Measurements from ENCODE around the gene CD200R1.

- TF ChIP-seq, protein P1, sequence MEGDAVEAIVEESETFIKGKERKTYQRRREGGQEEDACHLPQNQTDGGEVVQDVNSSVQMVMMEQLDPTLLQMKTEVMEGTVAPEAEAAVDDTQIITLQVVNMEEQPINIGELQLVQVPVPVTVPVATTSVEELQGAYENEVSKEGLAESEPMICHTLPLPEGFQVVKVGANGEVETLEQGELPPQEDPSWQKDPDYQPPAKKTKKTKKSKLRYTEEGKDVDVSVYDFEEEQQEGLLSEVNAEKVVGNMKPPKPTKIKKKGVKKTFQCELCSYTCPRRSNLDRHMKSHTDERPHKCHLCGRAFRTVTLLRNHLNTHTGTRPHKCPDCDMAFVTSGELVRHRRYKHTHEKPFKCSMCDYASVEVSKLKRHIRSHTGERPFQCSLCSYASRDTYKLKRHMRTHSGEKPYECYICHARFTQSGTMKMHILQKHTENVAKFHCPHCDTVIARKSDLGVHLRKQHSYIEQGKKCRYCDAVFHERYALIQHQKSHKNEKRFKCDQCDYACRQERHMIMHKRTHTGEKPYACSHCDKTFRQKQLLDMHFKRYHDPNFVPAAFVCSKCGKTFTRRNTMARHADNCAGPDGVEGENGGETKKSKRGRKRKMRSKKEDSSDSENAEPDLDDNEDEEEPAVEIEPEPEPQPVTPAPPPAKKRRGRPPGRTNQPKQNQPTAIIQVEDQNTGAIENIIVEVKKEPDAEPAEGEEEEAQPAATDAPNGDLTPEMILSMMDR (IDR thresholded peaks at IDR 0.05): no peak
- TF ChIP-seq POLR2A (IDR thresholded peaks at IDR 0.05): no peak
Measured at GRCh38 chr3:112925560-112925959, 49.3 kb downstream of the CD200R1 start.
